HEK293T (cell line): Measurements from ENCODE around the gene EID2B.

Experiments used
- CTCF ChIA-PET: fragments of 350-600 bp; formaldehyde crosslinking; extraction: SDS; loops from one replicate; lab custom pipeline; 2021; ENCODE audit warnings: antibody characterized with exemption, inconsistent platforms; lab: Yijun Ruan, JAX
- POLR2A ChIA-PET: fragments of 350-600 bp; formaldehyde crosslinking; extraction: SDS; loops from one replicate; lab custom pipeline; 2020; ENCODE audit warnings: antibody characterized with exemption, inconsistent platforms; lab: Yijun Ruan, JAX
- DNase-seq: peaks from one replicate; pipeline ENCODE4 v3.0.0; 2012; ENCODE audit warnings: mixed read lengths; ENCODE audit errors: extremely low spot score
- ARNT ChIP-seq: fragments of 450-650 bp; IDR thresholded peaks from 2 replicates; pipeline ENCODE4 v1.6.1; 2017; ENCODE audit warnings: mild to moderate bottlenecking
- BHLHE40 ChIP-seq: fragments of 450-650 bp; IDR thresholded peaks from 2 replicates; pipeline ENCODE4 v1.6.1; 2016; ENCODE audit warnings: mild to moderate bottlenecking, moderate library complexity, borderline replicate concordance
- CTBP1 ChIP-seq: fragments of 450-650 bp; IDR thresholded peaks from 2 replicates; pipeline ENCODE4 v1.6.1; 2016; ENCODE audit warnings: borderline replicate concordance
- ELF4 ChIP-seq: fragments of 450-650 bp; IDR thresholded peaks from 2 replicates; pipeline ENCODE4 v1.6.1; 2017; ENCODE audit warnings: antibody characterized with exemption
- FOXA1 ChIP-seq: fragments of 450-650 bp; IDR thresholded peaks from 2 replicates; pipeline ENCODE4 v1.6.1; 2016; ENCODE audit warnings: mild to moderate bottlenecking
- FOXK2 ChIP-seq: fragments of 450-650 bp; IDR thresholded peaks from 2 replicates; pipeline ENCODE4 v1.6.1; 2016; ENCODE audit warnings: mild to moderate bottlenecking
- FOXM1 ChIP-seq: fragments of 450-650 bp; IDR thresholded peaks from 2 replicates; pipeline ENCODE4 v1.6.1; 2017; ENCODE audit warnings: mild to moderate bottlenecking, borderline replicate concordance
- HDGF ChIP-seq: fragments of 450-650 bp; IDR thresholded peaks from 2 replicates; pipeline ENCODE4 v1.6.1; 2017; ENCODE audit warnings: antibody characterized with exemption, borderline replicate concordance
- L3MBTL2 ChIP-seq: fragments of 450-650 bp; conservative IDR thresholded peaks from 2 replicates; pipeline ENCODE4 v1.6.1; 2016; ENCODE audit warnings: mild to moderate bottlenecking
- LEF1 ChIP-seq: fragments of 450-650 bp; IDR thresholded peaks from 2 replicates; pipeline ENCODE4 v1.6.1; 2017; ENCODE audit warnings: mild to moderate bottlenecking, borderline replicate concordance
- NFRKB ChIP-seq: fragments of 450-650 bp; IDR thresholded peaks from 2 replicates; pipeline ENCODE4 v1.6.1; 2016; ENCODE audit warnings: mild to moderate bottlenecking, moderate library complexity
- PKNOX1 ChIP-seq: fragments of 450-650 bp; IDR thresholded peaks from 2 replicates; pipeline ENCODE4 v1.6.1; 2016
- SP1 ChIP-seq: fragments of 450-650 bp; IDR thresholded peaks from 2 replicates; pipeline ENCODE4 v1.6.1; 2017
- SUZ12 ChIP-seq: fragments of 450-650 bp; IDR thresholded peaks from 2 replicates; pipeline ENCODE4 v1.6.1; 2016; ENCODE audit warnings: mild to moderate bottlenecking
- TARDBP ChIP-seq: fragments of 450-650 bp; IDR thresholded peaks from 2 replicates; pipeline ENCODE4 v1.6.1; 2016
- ZNF384 ChIP-seq: fragments of 450-650 bp; IDR thresholded peaks from 2 replicates; pipeline ENCODE4 v1.6.1; 2016

Gene EID2B

GRCh38 chr19:39558624-39559117 is 26.0 kb upstream of the EID2B start:
- no peak for DNase-seq
- TF ChIP-seq FOXK2 (no peak), NFRKB (no peak), HDGF (no peak), ELF4 (no peak), BHLHE40 (no peak), SUZ12 (no peak), ZNF384 (no peak), TARDBP (no peak), ARNT (no peak), LEF1 (no peak), CTBP1 (no peak), L3MBTL2 (no peak), FOXA1 (no peak), FOXM1 (no peak), SP1 (no peak), PKNOX1 (no peak)
- POLR2A ChIA-PET: no interaction called here
- CTCF ChIA-PET: no interaction called here

GRCh38 chr19:39557811-39558623 is 25.4 kb upstream of the EID2B start:
- POLR2A ChIA-PET: interaction anchor here (1.2 kb wide), 1 partner anchor 122 kb away, joined by 7 read pairs; the partner anchor contains the start of gene RPS16

GRCh38 chr19:39555883-39556282 is 23.2 kb upstream of the EID2B start:
- DNase-seq: no peak
- ChIA-PET POLR2A (no interaction called here), CTCF (no interaction called here)
- TF ChIP-seq SP1: no peak
- no peak for TF ChIP-seq L3MBTL2
- no peak for TF ChIP-seq FOXK2
- no peak for TF ChIP-seq ELF4
- TF ChIP-seq BHLHE40: no peak
- TF ChIP-seq NFRKB: no peak
- no peak for TF ChIP-seq FOXA1
- TF ChIP-seq SUZ12: no peak
- no peak for TF ChIP-seq ARNT

More at GRCh38 chr19:39557811-39558623, 25.4 kb upstream of the EID2B start:
- peak; percentile 43; the same call in 1 of the 2 replicates for TF ChIP-seq PKNOX1
- TF ChIP-seq SUZ12: no peak
- no peak for TF ChIP-seq BHLHE40
- TF ChIP-seq FOXK2: no peak
- peak; percentile 60; the same call in 1 of the 2 replicates for TF ChIP-seq FOXA1
- no peak for TF ChIP-seq ZNF384
- DNase-seq: peak; percentile 29
- CTCF ChIA-PET: no interaction called here

GRCh38 chr19:39554701-39555311 is 22.2 kb upstream of the EID2B start:
- TF ChIP-seq BHLHE40: no peak
- no peak for TF ChIP-seq NFRKB
- no peak for TF ChIP-seq FOXM1
- no peak for TF ChIP-seq ZNF384
- TF ChIP-seq SP1: no peak
- no peak for TF ChIP-seq SUZ12
- TF ChIP-seq L3MBTL2: no peak
- no peak for TF ChIP-seq HDGF
- POLR2A ChIA-PET: no interaction called here
- CTCF ChIA-PET: no interaction called here
- DNase-seq: no peak

- no peak for TF ChIP-seq LEF1
- no peak for TF ChIP-seq ARNT
- TF ChIP-seq SP1: no peak
- no peak for TF ChIP-seq FOXM1
- TF ChIP-seq TARDBP: no peak
- TF ChIP-seq BHLHE40: no peak
- TF ChIP-seq HDGF: no peak
- no peak for TF ChIP-seq PKNOX1
- TF ChIP-seq NFRKB: no peak
- no peak for TF ChIP-seq FOXK2
- TF ChIP-seq L3MBTL2: no peak
- TF ChIP-seq SUZ12: no peak
- no peak for TF ChIP-seq CTBP1
- TF ChIP-seq FOXA1: no peak
- TF ChIP-seq ELF4: no peak
- TF ChIP-seq ZNF384: no peak
- CTCF ChIA-PET: no interaction called here
- no peak for DNase-seq
- POLR2A ChIA-PET: no interaction called here
Observed at GRCh38 chr19:39553082-39553652, 20.5 kb upstream of the EID2B start.
